Measurements from ENCODE around the gene MECP2. TPM values are rescaled to one million over a fixed set of nuclear protein-coding genes. Genes with fewer than 3 reads are reported as not detected.

MECP2 gene
- total RNA-seq, 1 donor from 2014 or later: 60.0 TPM

GRCh38 chrX:154030715-154031305, 66.7 kb downstream of the MECP2 start:
- H3K36me3 Mint-ChIP-seq (ENCODE audit: low read depth, unreplicated experiment): peaks cover 9% of the 10 kb centered on the region
- no peaks in the 10 kb centered on the region for H3K4me1 Mint-ChIP-seq (ENCODE audit: unreplicated experiment)
- H3K9me3 Mint-ChIP-seq (ENCODE audit: unreplicated experiment): no peaks in the 10 kb centered on the region
- no peak for TF ChIP-seq CTCF (IDR thresholded peaks at IDR 0.05; ENCODE audit: unreplicated experiment)
- H3K27me3 Mint-ChIP-seq (ENCODE audit: unreplicated experiment): peaks cover 2% of the 10 kb centered on the region
- no peak for DNase-seq (ENCODE audit: low spot score)
- no peak overlapping the region for H3K4me3 Mint-ChIP-seq (ENCODE audit: unreplicated experiment)
- no peak overlapping the region for H3K27ac Mint-ChIP-seq (ENCODE audit: unreplicated experiment)

GRCh38 chrX:154030266-154030665, 67.3 kb downstream of the MECP2 start:
- no peaks in the 10 kb centered on the region for H3K9me3 Mint-ChIP-seq (ENCODE audit: unreplicated experiment)
- peaks cover 2% of the 10 kb centered on the region for H3K27me3 Mint-ChIP-seq (ENCODE audit: unreplicated experiment)
- no peaks in the 10 kb centered on the region for H3K4me1 Mint-ChIP-seq (ENCODE audit: unreplicated experiment)
- no peak for DNase-seq (ENCODE audit: low spot score)
- no peak overlapping the region for H3K4me3 Mint-ChIP-seq (ENCODE audit: unreplicated experiment)
- no peak for TF ChIP-seq CTCF (IDR thresholded peaks at IDR 0.05; ENCODE audit: unreplicated experiment)
- peaks cover 12% of the 10 kb centered on the region for H3K36me3 Mint-ChIP-seq (ENCODE audit: low read depth, unreplicated experiment)
- H3K27ac Mint-ChIP-seq (ENCODE audit: unreplicated experiment): no peak overlapping the region

GRCh38 chrX:154029439-154029838, 68.1 kb downstream of the MECP2 start:
- DNase-seq (ENCODE audit: low spot score): no peak
- Mint-ChIP-seq H3K4me3 (ENCODE audit: unreplicated experiment) (no peak overlapping the region), H3K36me3 (ENCODE audit: low read depth, unreplicated experiment) (peaks cover 12% of the 10 kb centered on the region)

GRCh38 chrX:154028502-154029184, 68.9 kb downstream of the MECP2 start:
- no peak for DNase-seq (ENCODE audit: low spot score)
- Mint-ChIP-seq H3K4me1 (ENCODE audit: unreplicated experiment) (no peaks in the 10 kb centered on the region), H3K36me3 (ENCODE audit: low read depth, unreplicated experiment) (peaks cover 12% of the 10 kb centered on the region), H3K27me3 (ENCODE audit: unreplicated experiment) (peaks cover 2% of the 10 kb centered on the region), H3K9me3 (ENCODE audit: unreplicated experiment) (no peaks in the 10 kb centered on the region), H3K4me3 (ENCODE audit: unreplicated experiment) (peak overlapping the region; percentile 7), H3K27ac (ENCODE audit: unreplicated experiment) (no peak overlapping the region)
- TF ChIP-seq CTCF (IDR thresholded peaks at IDR 0.05; ENCODE audit: unreplicated experiment): no peak

More at GRCh38 chrX:154029439-154029838, 68.1 kb downstream of the MECP2 start:
- Mint-ChIP-seq H3K9me3 (ENCODE audit: unreplicated experiment) (no peaks in the 10 kb centered on the region), H3K27ac (ENCODE audit: unreplicated experiment) (peak overlapping the region; percentile 3), H3K4me1 (ENCODE audit: unreplicated experiment) (no peaks in the 10 kb centered on the region), H3K27me3 (ENCODE audit: unreplicated experiment) (peaks cover 2% of the 10 kb centered on the region)
- no peak for TF ChIP-seq CTCF (IDR thresholded peaks at IDR 0.05; ENCODE audit: unreplicated experiment)

- Mint-ChIP-seq H3K36me3 (ENCODE audit: low read depth, unreplicated experiment) (peaks cover 14% of the 10 kb centered on the region), H3K27ac (ENCODE audit: unreplicated experiment) (no peak overlapping the region), H3K4me1 (ENCODE audit: unreplicated experiment) (peaks cover 3% of the 10 kb centered on the region), H3K9me3 (ENCODE audit: unreplicated experiment) (no peaks in the 10 kb centered on the region), H3K27me3 (ENCODE audit: unreplicated experiment) (peaks cover 2% of the 10 kb centered on the region), H3K4me3 (ENCODE audit: unreplicated experiment) (no peak overlapping the region)
- no peak for DNase-seq (ENCODE audit: low spot score)
- no peak for TF ChIP-seq CTCF (IDR thresholded peaks at IDR 0.05; ENCODE audit: unreplicated experiment)
Observed at GRCh38 chrX:154027986-154028385, 69.5 kb downstream of the MECP2 start.

All from endothelial cell (in vitro differentiated cells).